ENCODE data around the gene SYPL1.

SYPL1 gene

GRCh38 chr7:106089647-106090046 lies 22.5 kb downstream of the SYPL1 start:
- DNase-seq = no peak

DNA sequence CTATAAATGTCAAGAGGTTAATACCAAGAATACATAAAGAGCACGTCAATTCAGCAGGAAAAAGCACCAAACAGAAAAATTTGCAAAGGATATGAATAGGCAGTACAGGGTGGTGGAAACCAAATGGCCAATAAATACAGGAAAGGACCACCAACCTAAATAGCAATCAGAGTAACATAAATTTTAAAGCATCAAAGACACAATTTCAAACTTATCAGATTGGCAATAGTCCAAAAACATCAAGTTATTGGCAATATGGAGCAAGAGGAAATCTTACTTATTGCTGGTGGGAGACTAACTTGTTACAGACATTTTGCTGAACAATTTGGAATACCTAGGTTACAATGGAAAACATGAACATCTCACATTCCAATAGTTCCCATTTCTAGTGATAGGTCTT lies 24.1 kb downstream of the SYPL1 start:
- DNase-seq = no peak

- no peak for DNase-seq
Observed at GRCh38 chr7:106086062-106086461, 26.1 kb downstream of the SYPL1 start.

DNA sequence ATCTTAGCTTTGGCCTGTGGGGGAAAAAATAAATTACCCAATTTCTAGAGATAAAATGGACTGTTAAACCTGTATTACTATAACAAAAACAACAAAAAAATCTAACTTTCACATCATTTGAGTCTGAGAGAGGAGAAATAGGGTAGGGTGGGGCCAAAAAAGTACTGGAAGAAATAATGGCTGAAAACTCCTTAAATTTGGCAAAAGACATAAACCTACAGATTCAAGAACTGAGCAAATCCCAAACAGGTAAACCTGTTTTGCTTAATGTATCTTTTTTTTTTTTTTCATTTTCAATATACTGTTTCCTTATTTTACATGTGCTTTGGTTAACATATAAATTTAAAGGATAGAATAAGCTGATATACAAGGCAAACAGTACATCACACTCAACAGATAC lies 27.1 kb downstream of the SYPL1 start:
- DNase-seq = no peak

GRCh38 chr7:106083717-106084116 lies 28.4 kb downstream of the SYPL1 start:
- no peak for DNase-seq

DNA sequence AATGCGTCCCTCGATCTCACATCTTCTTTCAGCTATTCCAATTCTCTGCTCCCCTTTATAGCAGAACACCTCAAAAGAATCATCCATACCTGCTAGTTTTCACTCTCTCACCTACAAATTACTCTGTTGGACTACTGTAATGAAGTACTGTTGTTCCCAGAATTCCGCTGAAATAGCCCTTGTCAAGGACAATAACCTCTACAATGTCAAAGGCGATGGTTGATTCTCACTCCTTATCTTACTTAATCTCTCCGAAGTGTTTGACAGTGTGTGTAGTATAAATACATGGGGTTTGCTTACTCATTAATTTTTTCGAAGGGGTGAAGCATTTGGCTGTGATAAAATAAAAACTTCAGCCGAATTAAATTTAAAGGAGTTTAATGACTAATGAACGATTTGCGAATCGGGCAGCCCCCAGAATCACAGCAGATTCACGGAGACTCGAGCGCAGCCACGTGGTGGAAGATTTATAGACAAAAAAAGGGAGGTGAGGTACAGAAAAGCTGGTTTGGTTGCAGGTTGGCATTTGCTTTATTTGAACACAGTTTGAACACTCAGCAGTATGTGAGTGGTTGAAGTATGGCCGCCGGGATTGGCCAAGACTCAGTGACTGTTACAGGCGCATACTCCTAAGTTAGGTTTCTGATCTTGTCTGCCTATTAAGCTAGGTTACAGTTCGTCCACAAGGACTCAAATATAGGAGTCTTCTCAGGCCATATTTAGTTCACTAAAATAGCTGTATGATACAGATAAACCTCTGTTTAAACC lies 29.8 kb downstream of the SYPL1 start:
- DNase-seq = no peak

DNA sequence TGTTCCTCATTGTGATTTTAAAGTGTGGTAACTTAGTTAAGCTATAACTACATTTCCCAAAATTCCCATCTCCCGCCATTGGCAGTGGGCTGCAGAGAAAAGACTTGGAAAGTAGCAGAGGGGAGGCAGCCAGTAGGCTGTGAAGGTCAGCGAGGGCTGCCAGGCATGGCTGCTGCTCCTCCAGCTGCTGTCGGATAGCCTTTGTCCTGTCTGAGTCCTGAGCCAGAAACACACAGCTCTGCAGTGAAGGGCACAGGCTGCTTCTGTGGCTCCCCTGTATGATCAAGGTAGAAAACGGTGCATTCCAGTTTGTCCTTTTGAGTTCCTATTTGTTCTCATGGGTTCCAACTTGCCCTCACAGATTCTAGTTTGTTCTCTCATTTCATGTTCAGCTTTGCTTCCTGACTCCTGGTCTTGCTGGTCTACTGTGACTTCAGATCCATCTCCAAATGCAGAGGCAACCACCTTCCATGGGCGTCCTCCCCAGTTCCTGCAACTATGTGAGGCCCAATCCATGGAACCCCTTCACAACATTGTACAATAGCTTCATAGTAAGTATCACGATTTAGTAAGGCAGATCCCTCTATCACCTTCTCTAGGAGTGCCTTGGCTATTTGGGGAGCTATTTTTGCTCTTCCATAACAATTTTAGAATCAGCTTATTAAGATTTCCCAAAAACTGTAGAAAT lies 31.7 kb downstream of the SYPL1 start:
- no peak for DNase-seq

- DNase-seq = no peak
Observed at GRCh38 chr7:106076537-106076936, 35.6 kb downstream of the SYPL1 start.

- DNase-seq = no peak
Observed at GRCh38 chr7:106075937-106076336, 36.2 kb downstream of the SYPL1 start.

DNA sequence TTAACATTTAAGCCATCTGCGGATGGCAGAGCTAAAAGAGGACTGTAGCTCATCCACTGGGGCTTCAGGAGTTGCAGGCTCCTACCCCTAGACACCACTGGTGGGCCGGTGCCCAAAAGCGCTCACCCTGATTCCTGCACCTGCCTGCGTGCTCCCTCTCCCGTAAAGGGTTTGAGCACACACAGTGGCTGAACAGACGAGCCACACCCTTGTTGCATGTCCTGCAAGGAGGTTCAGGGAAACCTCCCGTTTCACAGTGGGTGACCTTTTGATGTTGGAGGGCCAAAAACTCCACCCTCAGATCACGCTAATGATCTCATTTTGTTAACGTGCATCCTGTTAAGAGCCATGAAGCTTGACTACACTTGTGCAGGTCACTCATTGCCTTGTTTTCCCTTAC lies 37.9 kb downstream of the SYPL1 start:
- no peak for DNase-seq

GRCh38 chr7:106073701-106074100 lies 38.4 kb downstream of the SYPL1 start:
- no peak for DNase-seq

DNA sequence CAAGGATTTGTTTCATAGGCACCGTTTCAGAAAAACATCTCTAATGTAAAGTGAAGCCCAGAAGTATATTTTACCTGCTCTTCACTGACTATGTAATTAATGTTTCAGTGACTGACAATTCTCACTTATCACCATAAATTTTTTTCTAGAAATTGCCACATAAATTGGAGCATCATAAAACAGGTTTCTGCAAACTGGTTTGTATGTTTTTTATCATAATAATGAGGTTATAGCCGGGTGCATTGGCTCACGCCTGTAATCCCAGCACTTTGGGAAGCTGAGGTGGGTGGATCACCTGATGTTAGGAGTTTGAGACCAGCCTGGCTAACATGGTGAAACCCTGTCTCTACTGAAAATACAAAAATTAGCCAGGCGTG lies 39.4 kb downstream of the SYPL1 start:
- no peak for DNase-seq

- DNase-seq = peak; percentile 29
Observed at GRCh38 chr7:106071999-106072714, 40.0 kb downstream of the SYPL1 start.

GRCh38 chr7:106071356-106071998 lies 40.6 kb downstream of the SYPL1 start:
- DNase-seq = peak; percentile 55

DNA sequence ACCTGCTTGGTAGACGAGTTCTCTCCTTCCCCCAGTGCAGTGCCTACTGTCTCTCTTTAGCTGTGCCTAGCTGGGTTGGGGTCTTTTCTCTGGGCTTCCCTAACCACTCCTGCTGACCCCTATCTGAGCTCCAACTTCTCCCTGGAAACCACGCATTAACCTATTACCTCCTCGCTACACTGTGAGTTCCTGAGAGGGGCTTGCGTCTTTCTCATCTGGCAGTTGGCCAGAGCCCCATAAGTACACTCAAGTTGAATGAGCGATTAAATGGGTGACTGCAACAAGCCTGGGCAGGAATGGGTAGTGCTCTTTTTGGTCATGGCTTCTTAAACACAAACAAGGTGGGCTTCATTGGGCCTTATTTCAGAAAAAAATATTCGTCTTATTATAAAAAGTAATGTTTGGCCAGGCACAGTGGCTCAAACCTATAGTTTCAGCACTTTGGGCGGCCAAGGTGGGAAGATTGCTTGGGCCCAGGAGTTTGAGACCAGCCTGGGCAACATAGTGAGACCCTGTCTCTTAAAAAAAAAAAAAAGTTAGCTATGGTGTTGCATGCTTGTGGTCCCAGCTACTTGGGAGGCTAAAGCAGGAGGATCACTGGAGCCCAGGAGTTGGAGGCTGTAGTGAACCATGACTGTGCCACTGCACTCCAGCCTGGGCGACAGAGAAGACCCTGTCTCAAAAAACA lies 41.4 kb downstream of the SYPL1 start:
- DNase-seq = no peak

DNA sequence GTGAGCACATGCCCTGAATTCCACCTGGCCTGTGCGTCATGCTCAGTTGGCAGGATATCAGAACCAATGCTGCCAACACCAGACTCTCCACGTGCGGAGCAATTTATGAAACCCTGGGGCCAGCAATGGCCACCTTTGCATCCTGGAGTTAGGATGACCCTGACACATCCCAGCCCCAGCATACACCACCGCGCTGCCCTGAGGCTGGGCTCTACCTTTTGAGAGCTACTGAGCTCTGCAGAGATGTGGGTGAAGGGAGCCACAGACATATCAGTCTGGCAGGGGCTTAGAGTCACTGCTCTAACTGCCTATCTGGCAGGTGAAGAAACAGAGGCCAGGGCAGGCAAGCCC lies 41.9 kb downstream of the SYPL1 start:
- no peak for DNase-seq

DNA sequence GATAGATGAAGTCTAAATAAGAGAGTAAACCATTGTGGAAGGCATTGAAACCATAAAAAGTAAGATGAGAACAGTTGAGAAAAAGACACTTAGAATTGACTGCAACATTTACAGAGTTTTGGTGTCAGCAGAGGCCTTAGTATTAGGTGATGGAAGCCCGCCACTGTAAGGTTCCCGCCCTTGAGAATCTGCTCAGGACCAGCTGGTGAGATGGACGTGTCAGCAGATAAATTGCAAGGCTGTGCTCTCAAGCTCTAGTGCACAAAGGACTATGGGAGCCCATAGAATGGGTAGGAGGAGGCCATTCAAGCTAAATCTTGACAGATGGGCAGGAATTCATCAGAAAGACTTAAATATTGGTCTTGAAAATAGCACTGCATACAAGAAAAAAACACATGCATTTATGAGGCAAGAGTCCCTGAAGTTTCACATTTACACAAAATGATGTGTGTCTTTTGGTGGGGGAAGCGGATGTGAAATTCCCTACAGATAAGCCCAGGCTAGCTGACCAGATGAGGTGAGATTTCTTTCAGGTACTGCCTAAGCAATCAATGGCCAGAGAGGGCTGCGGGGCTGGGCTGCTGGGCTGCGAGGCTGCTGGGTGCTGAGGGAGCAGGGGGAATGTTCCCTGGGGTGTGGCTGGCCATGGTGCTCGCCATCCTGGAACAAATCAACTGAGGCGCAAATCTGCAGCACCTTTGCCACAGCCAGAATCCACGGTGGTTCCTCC lies 42.5 kb downstream of the SYPL1 start:
- DNase-seq = no peak

- DNase-seq = no peak
Observed at GRCh38 chr7:106068986-106069385, 43.1 kb downstream of the SYPL1 start.

- DNase-seq = no peak
Observed at GRCh38 chr7:106068538-106068961, 43.6 kb downstream of the SYPL1 start.

- DNase-seq = no peak
Observed at GRCh38 chr7:106067678-106068077, 44.4 kb downstream of the SYPL1 start.

- DNase-seq = no peak
Observed at GRCh38 chr7:106065575-106066500, 46.3 kb downstream of the SYPL1 start.

All from CD4-positive, alpha-beta T cell treated with Interleukin-17A for 4 hours (primary cell).